Uterus (tissue), 2 donors: ENCODE data around the gene MUSTN1.

Source experiments
- CTCF ChIP-seq, 4 experiments: fragments of 200-600 bp in 2 of 4; fragments of 450-650 bp in 2 of 4; sonication (generic) in 2 of 4; IDR thresholded peaks; one replicate each; pipeline ENCODE4 v1.5.1; 2016 to 2019; ENCODE audit warnings: antibody characterized with exemption in 4 of 4, mild to moderate bottlenecking in 2 of 4, moderate library complexity in 1 of 4
- POLR2A ChIP-seq, 2 donors: fragments of 450-650 bp; IDR thresholded peaks; one replicate each; pipeline ENCODE4 v1.6.1; 2016; ENCODE audit warnings: antibody characterized with exemption in 2 of 2, mild to moderate bottlenecking in 1 of 2, moderate library complexity in 1 of 2

- TF ChIP-seq CTCF (IDR thresholded peaks at IDR 0.05) (no peak), POLR2A (IDR thresholded peaks at IDR 0.05) (no peak)
These were observed 42.4 kb downstream of the MUSTN1 start for GRCh38 chr3:52792413-52792812.
